SU-DHL-6 (cell line): ENCODE data around the gene TH.

Experiments used
- H2AFZ ChIP-seq: fragments of 200-600 bp; sonication (generic); 2 replicates; pipeline ENCODE4 v1.6.1; 2014; ENCODE audit warnings: low read depth, mild to moderate bottlenecking, moderate library complexity, mixed read lengths, antibody characterized with exemption, low read length; ENCODE audit not compliant: severe bottlenecking
- H3F3A ChIP-seq: fragments of 200-600 bp; shearing (Covaris generic); 2 replicates; pipeline ENCODE4 v1.6.0; 2016; ENCODE audit warnings: antibody characterized with exemption, mild to moderate bottlenecking; ENCODE audit not compliant: insufficient read depth
- H3K27ac ChIP-seq: fragments of 200-600 bp; sonication (generic); 2 replicates; pipeline ENCODE4 v1.5.1; 2016; ENCODE audit warnings: low read depth, mild to moderate bottlenecking, low read length, moderate library complexity, mixed read lengths
- H3K27me3 ChIP-seq: fragments of 200-600 bp; sonication (generic), shearing (Covaris generic); 2 replicates; pipeline ENCODE4 v1.6.0; 2014; ENCODE audit warnings: mild to moderate bottlenecking, low read length
- H3K36me3 ChIP-seq: fragments of 200-600 bp; sonication (generic); 2 replicates; pipeline ENCODE4 v1.6.1; 2014; ENCODE audit warnings: mild to moderate bottlenecking, low read length, mixed read lengths
- H3K4me2 ChIP-seq: fragments of 300-600, 200-600 bp; shearing (Covaris generic), sonication (generic); 2 replicates; pipeline ENCODE4 v1.6.0; 2014; ENCODE audit warnings: low read length, low read depth, mild to moderate bottlenecking; ENCODE audit not compliant: poor library complexity, severe bottlenecking
- H3K4me3 ChIP-seq: fragments of 200-600 bp; sonication (generic); 2 replicates; pipeline ENCODE4 v1.5.1; 2014; ENCODE audit warnings: antibody characterized with exemption, low read length, mild to moderate bottlenecking, mixed read lengths; ENCODE audit not compliant: insufficient read depth, poor library complexity, severe bottlenecking
- H3K79me2 ChIP-seq: fragments of 200-600 bp; sonication (generic); 2 replicates; pipeline ENCODE4 v1.6.1; 2014; ENCODE audit warnings: mild to moderate bottlenecking, low read length, moderate library complexity; ENCODE audit not compliant: insufficient read depth
- H3K9ac ChIP-seq: fragments of 200-600 bp; sonication (generic); 2 replicates; pipeline ENCODE4 v1.7.0; 2014; ENCODE audit warnings: mild to moderate bottlenecking, low read length
- H3K9me2 ChIP-seq: fragments of 200-600 bp; sonication (generic); replicated peaks from 2 replicates; pipeline ENCODE4 v1.6.1; 2014; ENCODE audit warnings: low read length; ENCODE audit not compliant: insufficient read depth
- H3K9me3 ChIP-seq: fragments of 200-600 bp; sonication (generic); 2 replicates; pipeline ENCODE4 v1.6.1; 2014; ENCODE audit warnings: low read length, mixed read lengths; ENCODE audit not compliant: insufficient read depth
- H4K20me1 ChIP-seq: fragments of 200-600 bp; sonication (generic); 2 replicates; pipeline ENCODE4 v1.6.1; 2014; ENCODE audit warnings: low read depth, mild to moderate bottlenecking, antibody characterized with exemption, low read length, moderate library complexity, mixed read lengths
- EZH2phosphoT487 ChIP-seq: fragments of 200-600 bp; sonication (generic), shearing (Covaris generic); conservative IDR thresholded peaks from 2 replicates; pipeline ENCODE4 v1.6.1; 2018; ENCODE audit warnings: mild to moderate bottlenecking, antibody characterized with exemption, low read length, moderate library complexity, mixed read lengths
- TF ChIP-seq, protein P1 (sequence below): fragments of 200-600 bp; sonication (generic); IDR thresholded peaks from one replicate; pipeline ENCODE4 v1.5.1; 2017; ENCODE audit warnings: antibody characterized with exemption, mild to moderate bottlenecking, low read length, moderate library complexity; ENCODE audit not compliant: insufficient read depth, poor library complexity, severe bottlenecking

TH gene

DNA sequence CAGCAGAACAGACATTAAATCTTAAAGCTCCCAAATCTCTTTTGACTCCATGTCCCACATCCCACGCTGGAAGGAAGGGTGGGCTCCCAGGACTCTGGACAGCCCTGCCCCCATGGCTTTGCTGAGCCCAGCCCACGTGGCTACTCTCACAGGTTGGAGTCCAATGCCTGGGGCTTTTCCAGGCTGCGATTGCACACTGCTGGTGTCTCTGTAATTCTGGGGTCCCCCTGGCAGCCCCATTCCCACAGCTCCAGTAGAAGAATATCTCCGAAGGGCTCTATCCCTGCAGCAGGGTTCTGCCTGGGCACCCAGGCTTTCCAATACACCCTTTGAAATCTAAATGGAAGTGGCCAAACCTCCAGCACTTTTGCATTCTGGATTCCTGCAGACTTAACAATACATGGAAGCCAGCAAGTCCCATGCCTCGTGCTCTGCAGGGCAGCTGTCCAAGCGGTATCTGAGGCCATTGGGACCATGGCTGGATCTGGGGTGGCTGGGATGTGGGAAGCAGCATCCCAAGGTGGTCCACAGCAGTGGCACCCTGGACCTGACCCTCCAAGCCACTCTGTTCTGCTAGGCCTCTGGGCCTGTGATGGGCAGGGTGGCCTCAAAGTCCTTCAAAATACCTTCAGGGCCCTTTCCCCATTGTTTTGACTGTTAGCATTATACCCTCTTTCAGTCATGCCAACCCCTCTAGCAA, 47.9 kb upstream of the TH start:
- no peak overlapping the region for H3K9ac ChIP-seq
- no peak overlapping the region for H3K4me2 ChIP-seq
- H3K27ac ChIP-seq, result no peak overlapping the region

DNA sequence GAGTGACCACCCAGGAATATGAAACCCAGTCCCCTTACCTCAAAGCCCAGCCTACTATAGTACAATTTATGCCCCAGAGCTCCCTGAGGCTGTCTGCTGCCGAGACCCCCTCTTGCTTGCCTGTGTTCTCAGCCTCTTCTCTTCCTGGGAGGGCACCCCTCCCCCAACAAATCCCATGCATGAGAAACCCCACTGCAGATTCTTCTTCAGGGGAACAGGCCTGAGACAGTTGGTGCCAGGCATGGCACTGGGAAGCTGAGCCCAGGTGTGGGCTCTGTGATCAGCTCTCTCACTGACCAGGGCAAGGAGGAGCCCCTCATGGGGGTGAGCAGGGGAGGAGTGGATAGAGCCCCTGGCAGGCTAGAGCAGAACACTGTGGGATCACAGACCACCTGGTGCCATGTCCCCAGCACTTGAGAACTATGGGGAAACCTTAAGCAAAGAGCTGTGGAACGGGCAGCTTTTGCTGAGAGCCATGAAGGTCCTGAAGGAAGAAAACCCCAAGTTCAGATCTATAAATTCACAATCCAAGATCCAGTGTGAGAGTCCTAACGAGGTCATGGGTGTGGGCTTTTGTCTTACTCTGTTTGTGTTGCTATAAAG, 46.5 kb upstream of the TH start:
- no peaks in the 10 kb centered on the region for H3K36me3 ChIP-seq
- no peaks in the 10 kb centered on the region for H3K79me2 ChIP-seq
- no peak for TF ChIP-seq EZH2phosphoT487
- TF ChIP-seq, protein P1, sequence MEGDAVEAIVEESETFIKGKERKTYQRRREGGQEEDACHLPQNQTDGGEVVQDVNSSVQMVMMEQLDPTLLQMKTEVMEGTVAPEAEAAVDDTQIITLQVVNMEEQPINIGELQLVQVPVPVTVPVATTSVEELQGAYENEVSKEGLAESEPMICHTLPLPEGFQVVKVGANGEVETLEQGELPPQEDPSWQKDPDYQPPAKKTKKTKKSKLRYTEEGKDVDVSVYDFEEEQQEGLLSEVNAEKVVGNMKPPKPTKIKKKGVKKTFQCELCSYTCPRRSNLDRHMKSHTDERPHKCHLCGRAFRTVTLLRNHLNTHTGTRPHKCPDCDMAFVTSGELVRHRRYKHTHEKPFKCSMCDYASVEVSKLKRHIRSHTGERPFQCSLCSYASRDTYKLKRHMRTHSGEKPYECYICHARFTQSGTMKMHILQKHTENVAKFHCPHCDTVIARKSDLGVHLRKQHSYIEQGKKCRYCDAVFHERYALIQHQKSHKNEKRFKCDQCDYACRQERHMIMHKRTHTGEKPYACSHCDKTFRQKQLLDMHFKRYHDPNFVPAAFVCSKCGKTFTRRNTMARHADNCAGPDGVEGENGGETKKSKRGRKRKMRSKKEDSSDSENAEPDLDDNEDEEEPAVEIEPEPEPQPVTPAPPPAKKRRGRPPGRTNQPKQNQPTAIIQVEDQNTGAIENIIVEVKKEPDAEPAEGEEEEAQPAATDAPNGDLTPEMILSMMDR, result no peak

More for the DNA sequence above, 47.9 kb upstream of the TH start:
- H3K79me2 ChIP-seq, result no peaks in the 10 kb centered on the region
- no peaks in the 10 kb centered on the region for H4K20me1 ChIP-seq
- no peaks in the 10 kb centered on the region for H3K36me3 ChIP-seq
- H3K4me3 ChIP-seq, result no peak overlapping the region
- H3K27me3 ChIP-seq, result no peaks in the 10 kb centered on the region
- H3K9me3 ChIP-seq, result no peaks in the 10 kb centered on the region
- no peaks in the 10 kb centered on the region for H3K9me2 ChIP-seq
- TF ChIP-seq, protein P1, result no peak
- TF ChIP-seq EZH2phosphoT487, result no peak
- H2AFZ ChIP-seq, result no peak overlapping the region
- H3F3A ChIP-seq, result no peaks in the 10 kb centered on the region

DNA sequence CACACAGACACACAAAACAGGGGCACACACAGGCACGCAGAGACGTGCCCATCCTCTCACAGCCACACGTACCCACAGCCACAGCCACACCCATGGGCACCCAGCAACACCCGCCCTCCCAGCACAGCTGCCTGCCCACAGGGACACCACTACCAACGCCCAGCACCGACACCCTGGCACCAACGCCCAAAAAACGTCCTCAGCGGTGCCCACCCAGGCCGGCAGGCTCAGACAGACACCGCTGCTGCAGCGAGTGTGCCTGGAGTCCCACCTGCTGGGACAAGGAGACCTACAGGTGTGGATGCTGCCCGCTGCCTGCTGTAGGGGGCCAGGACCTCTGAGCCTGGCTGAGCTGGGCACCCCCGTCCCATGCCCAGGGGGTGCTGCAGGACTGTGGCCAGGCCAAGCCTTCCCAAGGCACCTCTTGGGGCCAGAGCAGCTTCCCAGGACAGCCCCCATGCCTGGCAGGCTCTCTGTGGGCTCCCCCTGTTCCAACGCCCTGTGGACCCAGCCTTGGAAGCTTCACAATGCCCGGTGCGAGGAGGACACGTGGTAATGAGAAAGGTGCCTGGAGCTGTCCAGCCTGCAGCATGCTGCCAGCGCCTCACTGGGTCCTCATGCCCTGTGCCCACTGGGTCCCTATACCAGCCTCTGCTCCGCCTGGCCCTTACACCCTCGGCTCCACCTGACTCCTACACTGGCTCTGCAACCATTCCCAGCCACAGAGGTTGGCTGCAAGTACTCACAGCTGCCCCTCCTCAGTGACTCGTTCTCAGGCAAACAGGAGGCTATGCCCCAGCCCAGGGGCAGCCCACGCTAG, 45.8 kb upstream of the TH start:
- no peaks in the 10 kb centered on the region for H4K20me1 ChIP-seq
- H3K27me3 ChIP-seq, result no peaks in the 10 kb centered on the region
- no peak overlapping the region for H3K9ac ChIP-seq
- no peaks in the 10 kb centered on the region for H3F3A ChIP-seq
- no peaks in the 10 kb centered on the region for H3K9me2 ChIP-seq
- no peak overlapping the region for H3K27ac ChIP-seq
- H3K9me3 ChIP-seq, result no peaks in the 10 kb centered on the region
- no peaks in the 10 kb centered on the region for H3K79me2 ChIP-seq
- no peak overlapping the region for H3K4me3 ChIP-seq
- H3K4me2 ChIP-seq, result no peak overlapping the region
- TF ChIP-seq, protein P1, result no peak
- TF ChIP-seq EZH2phosphoT487, result no peak
- no peak overlapping the region for H2AFZ ChIP-seq
- H3K36me3 ChIP-seq, result no peaks in the 10 kb centered on the region

More for the DNA sequence above, 46.5 kb upstream of the TH start:
- H2AFZ ChIP-seq, result no peak overlapping the region
- H3K9ac ChIP-seq, result no peak overlapping the region
- H3K27ac ChIP-seq, result no peak overlapping the region
- no peaks in the 10 kb centered on the region for H3K27me3 ChIP-seq
- H3K9me2 ChIP-seq, result no peaks in the 10 kb centered on the region
- no peak overlapping the region for H3K4me2 ChIP-seq
- no peaks in the 10 kb centered on the region for H3K9me3 ChIP-seq
- H3K4me3 ChIP-seq, result no peak overlapping the region
- no peaks in the 10 kb centered on the region for H4K20me1 ChIP-seq
- H3F3A ChIP-seq, result no peaks in the 10 kb centered on the region
